K562 (cell line): ENCODE results near the gene SHC1. TPM values are rescaled to one million over a fixed set of nuclear protein-coding genes. Genes with fewer than 3 reads are reported as not detected.

Source experiments
- C11orf30 ChIP-seq: fragments of 450-650 bp; IDR thresholded peaks from 2 replicates; pipeline ENCODE4 v1.6.1; 2016; ENCODE audit warnings: low read depth, mild to moderate bottlenecking
- CHD7 ChIP-seq: fragments of 200-600 bp; sonication (generic); IDR thresholded peaks from one replicate; pipeline ENCODE4 v1.6.1; 2012; ENCODE audit warnings: mild to moderate bottlenecking, low read depth, low read length, inconsistent platforms
- DEAF1 ChIP-seq: fragments of 450-650 bp; formaldehyde crosslinking; IDR thresholded peaks from 2 replicates; pipeline ENCODE4 v1.4.0; 2020; ENCODE audit warnings: mild to moderate bottlenecking, moderate library complexity
- HMGXB4 ChIP-seq: sonication (generic); formaldehyde crosslinking; IDR thresholded peaks from 2 replicates; pipeline ENCODE4 v1.8.1; 2023; ENCODE audit warnings: mild to moderate bottlenecking, missing genetic modification reagents
- IRF1 ChIP-seq: sonication (generic); formaldehyde crosslinking; IDR thresholded peaks from 2 replicates; pipeline ENCODE4 v1.8.0; 2022; ENCODE audit warnings: missing genetic modification reagents, mild to moderate bottlenecking, borderline replicate concordance
- LEF1 ChIP-seq: fragments of 450-650 bp; IDR thresholded peaks from 2 replicates; pipeline ENCODE4 v1.6.1; 2016; ENCODE audit warnings: mild to moderate bottlenecking
- MAZ ChIP-seq, 2 experiments: fragments of 450-650 bp in 1 of 2; sonication (generic) in 1 of 2; formaldehyde crosslinking; IDR thresholded peaks in 1 of 2; conservative IDR thresholded peaks in 1 of 2; 2 replicates each; pipeline versions ENCODE4 v1.4.0 to v1.5.0; 2020; ENCODE audit warnings: mild to moderate bottlenecking in 1 of 2, missing genetic modification reagents in 1 of 2
- NBN ChIP-seq: fragments of 450-650 bp; IDR thresholded peaks from 2 replicates; pipeline ENCODE4 v1.6.1; 2016; ENCODE audit warnings: low read depth, mild to moderate bottlenecking
- RFX1 ChIP-seq: fragments of 450-650 bp; IDR thresholded peaks from 2 replicates; pipeline ENCODE4 v1.6.1; 2016; ENCODE audit warnings: mild to moderate bottlenecking, moderate library complexity
- THAP7 ChIP-seq: fragments of 250-450 bp; sonication (Bioruptor Pico); IDR thresholded peaks from 2 replicates; pipeline ENCODE4 v1.5.0; 2021
- polyA plus RNA-seq, 8 experiments: library from polyadenylated mRNA; depleted of rRNA in 4 of 8; stranded (reverse) in 5 of 8; unstranded in 3 of 8; fragments of >200 nt; fragmentation: Nextera tagmentation in 2 of 8; fragmentation: Illumina TruSeq in 1 of 8; extraction: Ambion mirVana in 2 of 8; extraction: Trizol in 1 of 8; gene quantifications; 2 replicates each; pipeline versions ENCODE4 v1.2.1 to v1.2.3, GENCODE V29; 2011 to 2014; ENCODE audit warnings: inconsistent platforms in 1 of 8, missing spikeins in 1 of 8
- total RNA-seq, 7 experiments: library from RNA; depleted of rRNA in 6 of 7; stranded (reverse); fragments of >200 nt in 6 of 7; fragmentation: Illumina TruSeq in 2 of 7; extraction: Trizol in 2 of 7; gene quantifications; 2 replicates each; pipeline versions ENCODE4 v1.2.1 to v1.2.3, GENCODE V29; 2011 to 2021; ENCODE audit warnings: low replicate concordance in 1 of 7

Gene SHC1
- total and polyA plus RNA-seq, 9 of the 15 experiments (the other 6 are each of a cell fraction or from before 2014, with no cell fraction given): 4.1 to 113 (median 51.9) TPM

GRCh38 chr1:154973344-154974101 lies 3.0 kb upstream of the SHC1 start (continued):
- TF ChIP-seq CHD7 (no peak), HMGXB4 (CRISPR knock-in tag) (0 out of 2 replicates have a peak, but pooled peaks have one; percentile 62), LEF1 (peak; percentile 12; the same call in 1 of the 2 replicates), RFX1 (no peak; the same call in 1 of the 2 replicates), DEAF1 (CRISPR knock-in tag) (no peak), C11orf30 (no peak), NBN (peak; percentile 86), THAP7 (CRISPR knock-in tag) (no peak), IRF1 (no peak), MAZ (CRISPR knock-in tag; conservative IDR thresholded peaks at IDR 0.05 in 1 of 2, IDR thresholded peaks at IDR 0.05 in 1 of 2) (peak in 1 of 2 experiments; percentile 37; a peak in 1 of 4 replicates)
